BE2C (cell line): Measurements from ENCODE around the gene PPIF.

Experiments used
- DNase-seq: peaks from one replicate; pipeline ENCODE4 v3.0.0-alpha.2; 2020
- H3K27me3 ChIP-seq: fragments of 250-450 bp; sonication (Bioruptor Pico); 2 replicates; pipeline ENCODE4 v1.5.1; 2020; ENCODE audit warnings: mild to moderate bottlenecking
- H3K36me3 ChIP-seq: fragments of 250-450 bp; sonication (Bioruptor Pico); 2 replicates; pipeline ENCODE4 v1.5.1; 2020; ENCODE audit warnings: mild to moderate bottlenecking
- H3K4me1 ChIP-seq: fragments of 250-450 bp; sonication (Bioruptor Pico); 2 replicates; pipeline ENCODE4 v1.5.1; 2020
- H3K4me3 ChIP-seq: 2 replicates; pipeline ENCODE4 v1.5.1; 2011; ENCODE audit warnings: low read depth, low read length
- H3K9me3 ChIP-seq: fragments of 250-450 bp; sonication (Bioruptor Pico); 2 replicates; pipeline ENCODE4 v1.5.1; 2020
- TF ChIP-seq, protein P1 (sequence below): IDR thresholded peaks from 2 replicates; pipeline ENCODE4 v1.5.1; 2012; ENCODE audit warnings: mild to moderate bottlenecking, low read depth, low read length

The PPIF gene

DNA sequence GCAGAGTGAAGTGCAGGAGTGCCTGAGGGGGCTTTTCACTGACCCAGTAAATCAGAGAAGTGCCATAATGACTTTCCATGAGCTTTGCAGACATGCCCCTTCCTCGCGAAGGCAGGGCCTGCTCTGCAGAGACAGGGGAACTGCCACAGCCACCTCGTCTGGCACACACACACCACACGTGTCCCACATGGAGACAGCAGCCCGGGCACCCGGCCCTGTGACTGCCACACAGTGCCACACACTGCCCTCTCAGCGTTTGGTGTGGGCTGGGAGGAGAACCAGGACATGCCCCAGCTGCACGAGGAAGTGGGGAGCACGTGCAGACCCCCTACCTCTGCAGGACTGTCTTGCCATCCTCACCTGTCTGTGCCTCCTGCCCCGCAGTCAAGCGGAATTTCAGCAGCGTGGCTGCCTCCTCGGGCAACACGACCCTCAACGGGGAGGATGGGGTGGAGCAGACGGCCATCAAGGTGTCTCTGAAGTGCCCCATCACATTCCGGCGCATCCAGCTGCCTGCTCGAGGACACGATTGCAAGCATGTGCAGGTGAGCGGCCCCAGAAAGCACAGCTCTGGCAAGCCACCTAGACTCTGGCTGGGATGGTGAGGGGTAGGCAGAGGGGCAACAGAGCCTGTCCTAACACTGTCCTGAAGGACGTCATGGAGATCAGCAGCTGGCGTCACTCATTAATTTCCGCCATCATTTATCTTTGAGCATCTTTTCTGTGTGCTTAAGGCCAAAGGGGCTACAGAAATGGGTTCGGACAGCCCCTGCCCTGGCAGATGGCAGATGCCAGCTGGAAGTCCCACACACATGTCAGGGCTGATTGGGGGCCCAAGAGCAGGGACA lies 43.4 kb upstream of the PPIF start:
- no peak for DNase-seq
- no peaks in the 10 kb centered on the region for H3K9me3 ChIP-seq
- no peaks in the 10 kb centered on the region; the same call in 1 of the 2 replicates for H3K4me1 ChIP-seq
- H3K27me3 ChIP-seq, result no peaks in the 10 kb centered on the region
- TF ChIP-seq, protein P1, sequence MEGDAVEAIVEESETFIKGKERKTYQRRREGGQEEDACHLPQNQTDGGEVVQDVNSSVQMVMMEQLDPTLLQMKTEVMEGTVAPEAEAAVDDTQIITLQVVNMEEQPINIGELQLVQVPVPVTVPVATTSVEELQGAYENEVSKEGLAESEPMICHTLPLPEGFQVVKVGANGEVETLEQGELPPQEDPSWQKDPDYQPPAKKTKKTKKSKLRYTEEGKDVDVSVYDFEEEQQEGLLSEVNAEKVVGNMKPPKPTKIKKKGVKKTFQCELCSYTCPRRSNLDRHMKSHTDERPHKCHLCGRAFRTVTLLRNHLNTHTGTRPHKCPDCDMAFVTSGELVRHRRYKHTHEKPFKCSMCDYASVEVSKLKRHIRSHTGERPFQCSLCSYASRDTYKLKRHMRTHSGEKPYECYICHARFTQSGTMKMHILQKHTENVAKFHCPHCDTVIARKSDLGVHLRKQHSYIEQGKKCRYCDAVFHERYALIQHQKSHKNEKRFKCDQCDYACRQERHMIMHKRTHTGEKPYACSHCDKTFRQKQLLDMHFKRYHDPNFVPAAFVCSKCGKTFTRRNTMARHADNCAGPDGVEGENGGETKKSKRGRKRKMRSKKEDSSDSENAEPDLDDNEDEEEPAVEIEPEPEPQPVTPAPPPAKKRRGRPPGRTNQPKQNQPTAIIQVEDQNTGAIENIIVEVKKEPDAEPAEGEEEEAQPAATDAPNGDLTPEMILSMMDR, result no peak
- no peak overlapping the region for H3K4me3 ChIP-seq
- H3K36me3 ChIP-seq, result peaks cover 96% of the 10 kb centered on the region

GRCh38 chr10:79304479-79305087 lies 42.7 kb upstream of the PPIF start:
- TF ChIP-seq, protein P1, result no peak
- no peak for DNase-seq
- H3K4me1 ChIP-seq, result no peaks in the 10 kb centered on the region
- no peaks in the 10 kb centered on the region for H3K9me3 ChIP-seq
- no peak overlapping the region for H3K4me3 ChIP-seq
- H3K27me3 ChIP-seq, result no peaks in the 10 kb centered on the region
- H3K36me3 ChIP-seq, result peaks cover 96% of the 10 kb centered on the region

DNA sequence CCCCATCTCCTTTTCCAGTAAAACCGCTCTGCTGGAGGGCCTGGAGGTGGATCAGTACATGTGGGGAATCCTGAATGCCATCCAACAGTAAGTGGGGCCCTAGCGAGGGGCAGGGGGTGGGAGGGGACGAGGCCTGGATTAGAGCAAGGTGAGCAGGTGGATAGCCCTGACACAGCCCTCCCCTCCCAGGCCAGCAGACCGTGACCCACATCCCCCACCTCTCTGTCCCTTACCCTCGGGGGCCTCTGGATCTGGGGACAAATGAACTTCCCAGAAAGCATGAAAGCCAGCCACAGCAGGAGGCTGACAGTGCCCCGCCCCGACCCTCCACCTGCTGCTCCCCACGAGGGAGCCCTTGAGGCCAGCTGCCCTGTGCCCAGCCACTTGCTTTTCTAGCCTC lies 41.8 kb upstream of the PPIF start:
- Histone ChIP-seq H3K27me3 (no peaks in the 10 kb centered on the region), H3K4me1 (peaks cover 3% of the 10 kb centered on the region; the same call in 1 of the 2 replicates), H3K36me3 (peaks cover 96% of the 10 kb centered on the region), H3K4me3 (no peak overlapping the region), H3K9me3 (no peaks in the 10 kb centered on the region)
- TF ChIP-seq, protein P1, result no peak
- DNase-seq, result no peak

- H3K36me3 ChIP-seq, result peaks cover 96% of the 10 kb centered on the region
- no peaks in the 10 kb centered on the region for H3K9me3 ChIP-seq
- TF ChIP-seq, protein P1, result no peak
- H3K4me3 ChIP-seq, result no peak overlapping the region
- no peaks in the 10 kb centered on the region for H3K27me3 ChIP-seq
- peaks cover 7% of the 10 kb centered on the region; the same call in 1 of the 2 replicates for H3K4me1 ChIP-seq
- no peak for DNase-seq
Measured at GRCh38 chr10:79305988-79306387, 41.3 kb upstream of the PPIF start.

DNA sequence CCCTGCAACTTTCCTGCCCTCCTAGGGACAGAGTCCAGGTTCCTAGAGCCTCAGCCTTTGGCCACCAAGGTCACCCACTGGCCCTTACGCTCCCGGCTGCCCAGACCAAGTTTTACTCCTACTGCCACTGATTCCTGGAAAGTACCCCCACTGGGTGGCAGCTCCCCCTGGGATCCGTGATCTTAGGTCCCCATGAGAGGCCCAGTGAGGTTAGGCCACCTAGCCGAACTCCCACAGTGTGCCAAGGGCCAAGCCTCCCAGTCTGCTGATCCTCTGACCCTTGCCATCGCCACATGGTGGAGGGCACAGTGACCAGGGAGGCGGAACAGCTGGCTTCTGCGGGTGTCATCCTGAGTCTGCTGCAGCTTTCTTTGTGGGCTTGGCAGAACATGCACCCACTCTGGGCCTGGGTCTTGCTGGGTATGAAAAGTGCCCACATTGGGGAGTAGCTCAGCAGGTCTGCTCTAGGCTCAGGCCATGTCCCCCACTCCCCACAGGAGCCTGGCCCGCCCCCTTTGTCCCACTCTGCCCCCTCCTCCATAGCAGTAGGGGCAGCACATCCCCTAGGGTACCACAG lies 40.5 kb upstream of the PPIF start:
- Histone ChIP-seq H3K4me1 (peaks cover 12% of the 10 kb centered on the region), H3K9me3 (no peaks in the 10 kb centered on the region), H3K27me3 (no peaks in the 10 kb centered on the region), H3K36me3 (peaks cover 93% of the 10 kb centered on the region), H3K4me3 (no peak overlapping the region)
- DNase-seq, result no peak
- TF ChIP-seq, protein P1, result no peak
